Measurements from ENCODE around the gene GPR55. TPM values are rescaled to one million over a fixed set of nuclear protein-coding genes. Genes with fewer than 3 reads are reported as not detected.

GPR55 gene
- total RNA-seq, 1 donor from 2014 or later: not detected

- no peaks in the 10 kb centered on the region for H3K36me3 ChIP-seq (ENCODE audit: insufficient read depth, low read length)
- FAIRE-seq (no peak), DNase-seq (ENCODE audit: low read depth) (no peak)
- H3K9ac ChIP-seq (ENCODE audit: low read length): no peak overlapping the region
- no peaks in the 10 kb centered on the region for H3K4me1 ChIP-seq (ENCODE audit: insufficient read depth, low read length)
- no peaks in the 10 kb centered on the region for H3K36me3 Mint-ChIP-seq (ENCODE audit: low read depth, unreplicated experiment)
- H3K9me3 Mint-ChIP-seq (ENCODE audit: unreplicated experiment): no peaks in the 10 kb centered on the region
- H3K4me2 ChIP-seq (ENCODE audit: low read length): no peak overlapping the region
- H3K27ac ChIP-seq (ENCODE audit: low read depth, low read length): no peak overlapping the region
- H2AFZ ChIP-seq (ENCODE audit: low read depth, low read length): no peak overlapping the region
- H3K4me3 Mint-ChIP-seq (ENCODE audit: unreplicated experiment): no peak overlapping the region
- TF ChIP-seq CTCF (IDR thresholded peaks at IDR 0.05; ENCODE audit: insufficient read depth, low read depth, low read length): no peak
- TF ChIP-seq EZH2 (IDR thresholded peaks at IDR 0.05; ENCODE audit: insufficient read depth, low read length): no peak
- no peak overlapping the region for H3K4me3 ChIP-seq (ENCODE audit: insufficient read depth, low read depth, low read length)
- H4K20me1 ChIP-seq (ENCODE audit: insufficient read depth, low read length): no peaks in the 10 kb centered on the region
- H3K27me3 Mint-ChIP-seq (ENCODE audit: low read depth, unreplicated experiment): peaks cover 22% of the 10 kb centered on the region
- no peaks in the 10 kb centered on the region for H3K9me3 ChIP-seq (ENCODE audit: insufficient read depth, low read depth, low read length)
- H3K4me1 Mint-ChIP-seq (ENCODE audit: low read depth, unreplicated experiment): peaks cover 3% of the 10 kb centered on the region
- H3K79me2 ChIP-seq (ENCODE audit: insufficient read depth, low read length): no peaks in the 10 kb centered on the region
- H3K27me3 ChIP-seq (ENCODE audit: insufficient read depth, low read length): peaks cover 5% of the 10 kb centered on the region
- H3K27ac Mint-ChIP-seq (ENCODE audit: unreplicated experiment): no peak overlapping the region
These were observed 4.9 kb downstream of the GPR55 start for GRCh38 chr2:230920167-230920566.

GRCh38 chr2:230919681-230920080 is 5.4 kb downstream of the GPR55 start:
- Histone ChIP-seq H3K4me2 (ENCODE audit: low read length) (no peak overlapping the region), H3K9ac (ENCODE audit: low read length) (no peak overlapping the region), H3K4me1 (ENCODE audit: insufficient read depth, low read length) (no peaks in the 10 kb centered on the region), H4K20me1 (ENCODE audit: insufficient read depth, low read length) (no peaks in the 10 kb centered on the region), H3K79me2 (ENCODE audit: insufficient read depth, low read length) (no peaks in the 10 kb centered on the region), H3K9me3 (ENCODE audit: insufficient read depth, low read depth, low read length) (no peaks in the 10 kb centered on the region), H3K4me3 (ENCODE audit: insufficient read depth, low read depth, low read length) (no peak overlapping the region), H2AFZ (ENCODE audit: low read depth, low read length) (no peak overlapping the region), H3K27me3 (ENCODE audit: insufficient read depth, low read length) (peaks cover 5% of the 10 kb centered on the region), H3K36me3 (ENCODE audit: insufficient read depth, low read length) (no peaks in the 10 kb centered on the region), H3K27ac (ENCODE audit: low read depth, low read length) (no peak overlapping the region)
- Mint-ChIP-seq H3K36me3 (ENCODE audit: low read depth, unreplicated experiment) (no peaks in the 10 kb centered on the region), H3K27me3 (ENCODE audit: low read depth, unreplicated experiment) (peaks cover 20% of the 10 kb centered on the region), H3K9me3 (ENCODE audit: unreplicated experiment) (no peaks in the 10 kb centered on the region), H3K4me3 (ENCODE audit: unreplicated experiment) (no peak overlapping the region), H3K27ac (ENCODE audit: unreplicated experiment) (no peak overlapping the region), H3K4me1 (ENCODE audit: low read depth, unreplicated experiment) (peaks cover 3% of the 10 kb centered on the region)
- FAIRE-seq (no peak), DNase-seq (ENCODE audit: low read depth) (no peak)
- TF ChIP-seq CTCF (IDR thresholded peaks at IDR 0.05; ENCODE audit: insufficient read depth, low read depth, low read length) (no peak), EZH2 (IDR thresholded peaks at IDR 0.05; ENCODE audit: insufficient read depth, low read length) (no peak)

- Mint-ChIP-seq H3K27me3 (ENCODE audit: low read depth, unreplicated experiment) (peaks cover 20% of the 10 kb centered on the region), H3K9me3 (ENCODE audit: unreplicated experiment) (no peaks in the 10 kb centered on the region), H3K4me1 (ENCODE audit: low read depth, unreplicated experiment) (peaks cover 3% of the 10 kb centered on the region), H3K36me3 (ENCODE audit: low read depth, unreplicated experiment) (no peaks in the 10 kb centered on the region), H3K4me3 (ENCODE audit: unreplicated experiment) (no peak overlapping the region), H3K27ac (ENCODE audit: unreplicated experiment) (no peak overlapping the region)
- Histone ChIP-seq H2AFZ (ENCODE audit: low read depth, low read length) (no peak overlapping the region), H3K4me1 (ENCODE audit: insufficient read depth, low read length) (no peaks in the 10 kb centered on the region), H4K20me1 (ENCODE audit: insufficient read depth, low read length) (no peaks in the 10 kb centered on the region), H3K9ac (ENCODE audit: low read length) (no peak overlapping the region), H3K4me3 (ENCODE audit: insufficient read depth, low read depth, low read length) (no peak overlapping the region), H3K9me3 (ENCODE audit: insufficient read depth, low read depth, low read length) (no peaks in the 10 kb centered on the region), H3K4me2 (ENCODE audit: low read length) (no peak overlapping the region), H3K27ac (ENCODE audit: low read depth, low read length) (no peak overlapping the region), H3K79me2 (ENCODE audit: insufficient read depth, low read length) (no peaks in the 10 kb centered on the region), H3K27me3 (ENCODE audit: insufficient read depth, low read length) (peaks cover 5% of the 10 kb centered on the region), H3K36me3 (ENCODE audit: insufficient read depth, low read length) (no peaks in the 10 kb centered on the region)
- FAIRE-seq: no peak
- DNase-seq (ENCODE audit: low read depth): no peak
- TF ChIP-seq EZH2 (IDR thresholded peaks at IDR 0.05; ENCODE audit: insufficient read depth, low read length) (no peak), CTCF (IDR thresholded peaks at IDR 0.05; ENCODE audit: insufficient read depth, low read depth, low read length) (no peak)
These were observed 5.8 kb downstream of the GPR55 start for GRCh38 chr2:230919240-230919639.

Data from astrocyte (in vitro differentiated cells and primary cell).